Measurements from ENCODE around the gene KLRD1.
A peak's percentile ranks its signal among the peaks of the same experiment; 100 is the strongest.
"Not testable (repeated sequence)": the region's sequence is repeated elsewhere in the genome, so short reads cannot be mapped to it uniquely, and the experiment has no call there.

The KLRD1 gene

DNA sequence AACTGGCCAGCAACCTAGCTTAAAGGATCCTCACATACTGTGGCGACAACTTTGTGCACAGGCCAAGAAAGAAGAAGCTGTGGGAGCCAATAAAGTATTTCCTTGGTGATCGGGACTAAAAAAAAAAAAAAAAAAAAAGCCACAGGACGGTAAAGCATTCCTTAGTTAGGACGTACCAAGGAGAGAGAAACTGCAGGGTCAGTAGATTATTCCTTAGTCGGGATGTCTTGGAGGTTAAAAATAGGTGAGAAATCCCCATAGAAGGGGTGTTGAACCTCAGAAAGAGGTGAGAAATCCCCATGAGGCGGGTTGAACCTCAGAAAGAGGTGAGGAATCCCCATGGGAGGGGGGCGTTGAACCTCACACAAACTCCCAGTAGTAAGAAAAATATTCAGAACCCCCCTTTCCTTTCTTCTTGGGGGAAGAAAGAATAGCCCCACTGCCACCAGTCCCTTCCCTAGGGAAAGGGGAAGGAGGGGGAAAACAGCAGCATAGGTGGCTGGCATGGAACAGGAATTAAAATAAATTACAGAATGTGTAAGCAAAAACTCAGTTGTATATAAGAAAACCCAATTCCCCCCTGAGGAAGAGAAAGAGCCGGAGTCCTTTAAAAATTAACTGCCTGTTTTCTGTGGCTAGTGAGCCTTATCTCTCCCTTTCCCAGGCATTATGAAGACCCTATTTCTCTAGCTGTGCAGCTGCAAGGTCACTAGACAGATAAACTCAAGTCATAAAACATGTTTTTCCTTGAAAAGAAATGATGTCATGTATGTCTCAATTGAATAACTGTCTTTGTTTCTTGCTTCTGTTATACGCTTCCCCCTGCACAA is 55.4 kb downstream of the KLRD1 start:
- DNase-seq (ENCODE audit: low read depth): no peak
- no peaks in the 10 kb centered on the region for H3K27me3 ChIP-seq (replicated peaks; ENCODE audit: control insufficient read depth, insufficient read depth, low read length)
- H3K9ac ChIP-seq (ENCODE audit: low read length): peak overlapping the region; percentile 87
- H3K9me3 ChIP-seq (ENCODE audit: control insufficient read depth, low read length): peaks cover 6% of the 10 kb centered on the region
- H3K4me1 ChIP-seq (ENCODE audit: control insufficient read depth, insufficient read depth, low read length): peaks cover 33% of the 10 kb centered on the region
- no peaks in the 10 kb centered on the region for H3K36me3 ChIP-seq (ENCODE audit: control insufficient read depth, insufficient read depth, low read length, severe bottlenecking)
- H3K4me3 ChIP-seq (ENCODE audit: low read length): peak overlapping the region; percentile 88

DNA sequence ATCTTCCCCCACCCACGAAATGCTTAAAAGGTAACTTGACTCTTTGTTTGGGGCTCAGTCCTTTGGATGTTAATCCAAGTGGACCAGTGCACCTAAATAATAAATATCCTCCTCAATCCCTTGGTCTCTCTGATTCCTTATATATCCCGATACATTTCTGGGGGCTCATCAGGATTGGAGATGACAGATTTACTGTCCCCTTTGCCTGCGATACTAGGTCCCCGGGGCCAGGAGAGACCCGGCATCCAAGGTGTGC is 55.9 kb downstream of the KLRD1 start:
- DNase-seq (ENCODE audit: low read depth): no peak
- Histone ChIP-seq H3K9me3 (ENCODE audit: control insufficient read depth, low read length) (peaks cover 6% of the 10 kb centered on the region), H3K9ac (ENCODE audit: low read length) (peak overlapping the region; percentile 87), H3K36me3 (ENCODE audit: control insufficient read depth, insufficient read depth, low read length, severe bottlenecking) (no peaks in the 10 kb centered on the region), H3K4me3 (ENCODE audit: low read length) (peak overlapping the region; percentile 88), H3K4me1 (ENCODE audit: control insufficient read depth, insufficient read depth, low read length) (peaks cover 33% of the 10 kb centered on the region), H3K27me3 (replicated peaks; ENCODE audit: control insufficient read depth, insufficient read depth, low read length) (no peaks in the 10 kb centered on the region)

DNA sequence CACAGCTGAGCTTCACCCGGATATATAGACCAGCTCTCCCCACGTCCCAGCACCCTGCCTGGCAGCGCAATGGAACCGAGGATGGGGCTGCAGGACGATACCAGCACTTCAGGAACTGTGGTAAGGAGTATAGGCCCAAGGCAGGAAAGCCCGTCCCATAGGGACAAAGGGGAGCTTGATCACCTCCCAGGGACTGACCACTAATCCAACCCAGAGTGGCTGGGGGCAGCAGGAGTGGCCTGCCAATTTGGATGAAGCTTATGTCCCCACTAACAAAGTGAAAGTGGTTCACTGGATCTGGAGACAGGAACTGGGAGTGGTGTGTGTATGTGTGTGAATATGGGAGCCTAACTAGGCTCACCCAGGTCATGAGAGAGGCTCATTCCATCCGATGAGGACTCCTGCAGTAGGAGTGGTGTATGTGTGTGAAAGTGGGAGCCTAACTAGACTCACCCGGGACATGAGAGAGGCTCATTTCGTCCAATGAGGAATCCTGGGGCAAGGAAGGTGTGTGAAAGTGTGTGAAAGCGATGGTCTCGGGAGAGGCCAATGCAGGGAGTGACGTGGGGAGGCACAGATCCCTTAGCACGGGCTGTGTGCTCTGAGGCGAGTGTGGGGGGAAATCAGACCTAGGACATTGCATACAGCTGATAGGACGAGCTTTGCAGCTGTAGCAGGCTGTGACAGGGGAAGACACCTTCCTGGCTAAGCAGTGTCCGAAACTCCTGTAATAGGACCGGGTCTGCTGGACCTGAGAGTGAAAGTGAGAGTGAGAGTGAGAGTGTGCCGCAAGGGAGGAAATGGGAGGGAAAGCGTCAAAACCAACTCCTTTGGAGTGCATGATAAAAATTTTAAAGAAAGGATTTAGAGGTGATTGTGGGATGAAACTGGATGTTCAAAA is 56.5 kb downstream of the KLRD1 start:
- peaks cover 6% of the 10 kb centered on the region for H3K9me3 ChIP-seq (ENCODE audit: control insufficient read depth, low read length)
- H3K4me1 ChIP-seq (ENCODE audit: control insufficient read depth, insufficient read depth, low read length): peaks cover 33% of the 10 kb centered on the region
- H3K36me3 ChIP-seq (ENCODE audit: control insufficient read depth, insufficient read depth, low read length, severe bottlenecking): no peaks in the 10 kb centered on the region
- DNase-seq (ENCODE audit: low read depth): peak; percentile 61
- no peaks in the 10 kb centered on the region for H3K27me3 ChIP-seq (replicated peaks; ENCODE audit: control insufficient read depth, insufficient read depth, low read length)
- H3K9ac ChIP-seq (ENCODE audit: low read length): peak overlapping the region; percentile 87
- H3K4me3 ChIP-seq (ENCODE audit: low read length): peak overlapping the region; percentile 88

DNA sequence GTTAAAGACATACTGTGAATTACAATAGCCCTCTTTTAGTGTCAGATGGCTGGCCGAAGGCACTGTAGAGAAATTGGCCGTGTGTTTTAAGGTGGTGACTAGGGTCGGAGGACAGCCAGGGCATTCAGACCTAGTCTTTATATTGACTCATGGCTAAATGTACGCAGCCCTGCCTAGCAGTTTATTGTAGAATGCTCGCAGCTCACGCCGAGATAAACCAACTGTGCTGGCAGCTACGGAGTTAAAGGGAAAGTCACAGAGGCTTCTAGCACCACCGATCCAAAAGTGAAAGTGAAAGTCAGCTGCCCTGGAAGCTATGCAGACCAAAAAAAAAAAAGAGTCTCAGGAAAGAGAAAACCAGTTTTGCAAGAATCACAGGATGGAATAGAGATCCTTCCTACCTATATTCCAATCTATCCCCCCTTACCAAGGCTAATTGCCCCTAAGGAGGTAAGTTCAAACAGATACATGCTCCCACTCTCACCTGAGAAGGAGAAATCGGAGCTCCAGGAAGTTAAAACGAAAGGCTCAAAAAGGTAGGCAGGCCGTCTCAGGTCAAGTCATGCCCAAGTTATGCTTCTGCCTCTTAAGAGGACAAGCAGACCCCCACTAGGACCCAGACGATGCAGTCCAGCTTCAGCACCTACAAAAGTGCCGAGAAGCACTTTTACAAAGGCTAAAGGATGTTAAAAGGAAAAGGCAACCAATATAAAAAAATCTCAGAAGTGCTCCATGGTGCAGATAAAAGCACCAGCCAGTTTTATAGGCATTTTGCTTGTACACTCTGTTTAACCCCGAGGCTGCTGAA is 57.3 kb downstream of the KLRD1 start:
- no peaks in the 10 kb centered on the region for H3K36me3 ChIP-seq (ENCODE audit: control insufficient read depth, insufficient read depth, low read length, severe bottlenecking)
- H3K4me3 ChIP-seq (ENCODE audit: low read length): peak overlapping the region; percentile 88
- peak; percentile 90 for DNase-seq (ENCODE audit: low read depth)
- H3K4me1 ChIP-seq (ENCODE audit: control insufficient read depth, insufficient read depth, low read length): peaks cover 33% of the 10 kb centered on the region
- no peaks in the 10 kb centered on the region for H3K27me3 ChIP-seq (replicated peaks; ENCODE audit: control insufficient read depth, insufficient read depth, low read length)
- H3K9me3 ChIP-seq (ENCODE audit: control insufficient read depth, low read length): peaks cover 6% of the 10 kb centered on the region
- peak overlapping the region; percentile 87 for H3K9ac ChIP-seq (ENCODE audit: low read length)

DNA sequence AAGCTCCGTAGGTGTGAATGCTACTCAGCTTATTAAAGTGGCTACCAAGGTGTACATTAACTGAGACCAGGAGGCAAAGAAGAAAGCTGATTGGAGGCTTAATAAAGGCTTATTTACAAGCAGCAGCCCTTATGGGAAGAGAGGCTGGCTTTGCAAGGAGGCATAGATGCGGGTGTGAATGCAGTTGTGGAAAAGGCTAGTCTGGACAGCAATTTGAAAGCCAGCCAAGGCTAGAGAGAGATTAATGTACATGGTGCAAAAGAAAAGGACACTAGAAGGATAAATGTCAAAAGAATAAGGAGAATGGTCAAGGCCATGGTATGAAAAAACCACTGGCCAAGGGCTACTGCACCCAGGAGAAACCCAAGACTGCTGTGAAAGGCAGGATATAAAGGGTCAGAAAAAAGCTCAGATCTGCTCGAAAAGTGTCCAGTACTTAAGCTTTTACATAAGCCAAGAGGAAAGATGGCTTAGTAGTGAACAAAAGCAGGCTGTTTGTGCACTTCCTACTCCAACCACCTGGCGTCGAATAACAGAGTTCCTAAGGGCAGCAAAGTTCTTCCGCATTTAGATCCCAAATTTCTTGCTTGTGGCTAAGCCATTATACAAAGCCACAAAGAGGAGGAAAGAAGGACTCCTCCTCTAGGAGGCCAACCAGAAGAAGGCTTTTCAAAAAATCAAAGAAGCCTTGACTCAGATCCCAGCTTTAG is 58.2 kb downstream of the KLRD1 start:
- peaks cover 33% of the 10 kb centered on the region for H3K4me1 ChIP-seq (ENCODE audit: control insufficient read depth, insufficient read depth, low read length)
- H3K9me3 ChIP-seq (ENCODE audit: control insufficient read depth, low read length): peaks cover 6% of the 10 kb centered on the region
- H3K27me3 ChIP-seq (replicated peaks; ENCODE audit: control insufficient read depth, insufficient read depth, low read length): no peaks in the 10 kb centered on the region
- H3K4me3 ChIP-seq (ENCODE audit: low read length): peak overlapping the region; percentile 88
- peak overlapping the region; percentile 87 for H3K9ac ChIP-seq (ENCODE audit: low read length)
- H3K36me3 ChIP-seq (ENCODE audit: control insufficient read depth, insufficient read depth, low read length, severe bottlenecking): no peaks in the 10 kb centered on the region
- DNase-seq (ENCODE audit: low read depth): no peak

DNA sequence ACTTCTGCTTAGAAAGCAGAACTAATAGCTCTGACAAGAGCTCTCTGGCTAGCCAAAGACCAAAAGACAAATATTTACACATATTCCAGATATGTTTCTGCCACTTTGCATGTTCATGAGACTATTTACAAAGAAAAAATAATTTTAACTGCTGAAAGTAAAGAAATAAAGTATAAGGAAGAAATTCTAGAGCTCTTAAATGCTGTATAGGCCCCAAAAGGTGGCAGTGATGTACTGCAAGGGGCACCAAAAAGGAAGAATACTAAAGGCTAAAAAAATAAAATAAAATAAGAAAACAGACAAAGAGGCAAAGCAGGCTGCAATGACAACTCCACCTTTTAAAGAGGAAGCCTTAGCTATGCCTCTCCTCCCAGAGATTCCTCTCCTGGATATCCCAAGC is 59.2 kb downstream of the KLRD1 start:
- H3K9ac ChIP-seq (ENCODE audit: low read length): no peak overlapping the region
- peak; percentile 80 for DNase-seq (ENCODE audit: low read depth)
- no peaks in the 10 kb centered on the region for H3K36me3 ChIP-seq (ENCODE audit: control insufficient read depth, insufficient read depth, low read length, severe bottlenecking)
- no peak overlapping the region for H3K4me3 ChIP-seq (ENCODE audit: low read length)
- peaks cover 33% of the 10 kb centered on the region for H3K4me1 ChIP-seq (ENCODE audit: control insufficient read depth, insufficient read depth, low read length)
- H3K27me3 ChIP-seq (replicated peaks; ENCODE audit: control insufficient read depth, insufficient read depth, low read length): no peaks in the 10 kb centered on the region
- H3K9me3 ChIP-seq (ENCODE audit: control insufficient read depth, low read length): peaks cover 6% of the 10 kb centered on the region

DNA sequence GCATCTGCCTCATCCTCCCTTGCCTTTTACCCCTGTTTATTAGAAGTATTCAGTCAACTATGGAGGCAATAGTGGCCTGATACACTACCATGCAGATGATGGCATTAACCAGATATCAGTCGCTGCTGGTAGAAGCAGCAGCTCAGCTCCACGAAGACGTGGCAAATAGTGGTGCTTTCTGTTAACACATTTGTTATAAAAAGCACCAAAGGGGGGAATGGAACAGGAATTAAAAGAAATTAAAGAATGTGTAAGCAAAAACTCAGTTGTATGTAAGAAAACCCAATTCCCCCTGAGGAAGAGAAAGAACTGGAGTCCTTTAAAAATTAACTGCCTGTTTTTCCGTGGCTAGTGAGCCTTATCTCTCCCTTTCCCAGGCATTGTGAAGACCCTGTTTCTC is 60.0 kb downstream of the KLRD1 start:
- H3K9me3 ChIP-seq (ENCODE audit: control insufficient read depth, low read length); H3K4me3 ChIP-seq (ENCODE audit: low read length); H3K36me3 ChIP-seq (ENCODE audit: control insufficient read depth, insufficient read depth, low read length, severe bottlenecking); DNase-seq (ENCODE audit: low read depth); H3K9ac ChIP-seq (ENCODE audit: low read length); H3K27me3 ChIP-seq (replicated peaks; ENCODE audit: control insufficient read depth, insufficient read depth, low read length): not testable (repeated sequence)
- peaks cover 33% of the 10 kb centered on the region for H3K4me1 ChIP-seq (ENCODE audit: control insufficient read depth, insufficient read depth, low read length)

DNA sequence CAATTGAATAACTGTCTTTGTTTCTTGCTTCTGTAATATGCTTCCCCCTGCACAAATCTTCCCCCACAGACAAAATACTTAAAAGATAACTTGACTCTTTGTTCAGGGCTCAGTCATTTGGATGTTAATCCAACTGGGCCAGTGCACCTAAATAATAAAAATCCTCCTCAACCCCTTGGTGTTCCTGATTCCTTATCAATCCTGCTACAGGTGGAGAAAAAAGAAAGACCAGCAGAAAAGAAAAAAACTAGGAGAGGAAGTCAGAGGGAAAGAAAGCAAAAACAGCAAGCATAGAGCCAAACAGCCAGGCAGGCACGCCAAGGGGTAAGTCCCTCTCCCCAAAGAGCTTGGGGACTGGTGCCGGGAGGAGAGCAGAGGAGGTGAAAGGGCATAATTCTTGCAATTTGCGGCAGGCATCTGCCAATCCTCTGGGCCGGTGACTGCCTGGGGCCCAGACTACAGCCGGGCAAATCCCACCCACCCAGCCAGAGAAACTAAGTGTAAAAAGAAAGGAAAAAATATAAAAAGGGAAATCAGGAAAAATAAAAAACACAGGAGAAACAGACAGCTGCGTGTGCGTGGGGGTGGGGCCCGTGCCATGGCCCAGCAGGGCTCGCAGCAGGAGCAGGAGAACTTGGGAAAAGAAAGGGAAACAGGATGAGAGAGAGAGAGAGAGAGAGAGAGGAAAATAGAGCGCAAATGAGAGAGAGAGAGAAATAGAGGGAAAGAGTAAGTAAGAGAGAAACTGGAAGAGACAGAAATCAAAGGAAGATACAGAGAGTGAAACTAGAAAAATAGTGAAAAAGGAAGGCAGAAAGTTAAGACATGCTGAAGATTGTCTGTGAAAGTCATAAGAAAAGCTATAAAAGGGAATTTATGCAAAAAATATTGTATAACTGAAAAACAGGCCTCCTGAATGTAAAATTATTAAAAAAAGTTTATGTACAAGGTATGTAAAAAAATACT is 60.8 kb downstream of the KLRD1 start:
- peaks cover 6% of the 10 kb centered on the region for H3K9me3 ChIP-seq (ENCODE audit: control insufficient read depth, low read length)
- peak overlapping the region; percentile 40 for H3K4me3 ChIP-seq (ENCODE audit: low read length)
- no peaks in the 10 kb centered on the region for H3K36me3 ChIP-seq (ENCODE audit: control insufficient read depth, insufficient read depth, low read length, severe bottlenecking)
- H3K27me3 ChIP-seq (replicated peaks; ENCODE audit: control insufficient read depth, insufficient read depth, low read length): no peaks in the 10 kb centered on the region
- H3K9ac ChIP-seq (ENCODE audit: low read length): peak overlapping the region; percentile 34
- no peak for DNase-seq (ENCODE audit: low read depth)
- peaks cover 25% of the 10 kb centered on the region for H3K4me1 ChIP-seq (ENCODE audit: control insufficient read depth, insufficient read depth, low read length)

DNA sequence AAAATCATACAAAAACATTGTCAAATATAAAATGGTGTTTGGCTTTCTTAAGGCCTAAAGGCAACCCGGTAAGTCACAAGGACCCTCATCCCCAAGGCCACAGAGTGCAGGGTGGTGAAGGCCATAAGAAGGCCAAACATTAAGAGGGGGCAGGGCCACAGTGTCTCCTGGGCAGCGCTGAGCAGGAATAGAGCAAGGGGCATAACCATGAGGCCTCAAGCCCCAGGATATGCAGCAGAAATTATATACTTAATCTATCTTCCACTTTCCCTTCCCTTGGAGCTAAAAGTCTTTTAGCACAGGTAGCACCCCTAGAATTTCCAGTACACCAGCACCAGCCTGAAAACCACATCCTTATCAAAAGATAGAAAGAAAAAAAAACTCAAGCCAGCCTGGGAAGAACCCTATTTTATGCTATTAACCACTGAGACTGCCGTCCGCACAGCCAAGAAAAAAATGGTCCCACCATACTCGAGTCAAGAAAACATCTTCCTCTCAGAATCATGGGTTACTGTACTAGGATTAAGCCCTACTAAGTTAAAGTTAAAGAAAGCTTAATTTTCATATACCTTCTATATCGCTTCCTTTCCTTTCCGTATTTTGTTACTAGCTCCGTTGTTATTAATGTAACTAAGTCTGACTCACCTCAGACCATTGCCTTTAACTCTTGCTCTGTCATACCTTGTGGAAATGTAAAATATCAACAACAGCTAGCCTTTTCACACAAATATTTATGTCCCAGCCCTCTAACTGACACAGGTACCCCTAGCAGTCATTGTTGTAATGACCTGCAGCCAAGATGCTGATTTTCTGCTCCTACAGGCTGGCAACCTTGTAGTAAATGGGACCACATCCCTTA is 62.1 kb downstream of the KLRD1 start:
- Histone ChIP-seq H3K9me3 (ENCODE audit: control insufficient read depth, low read length) (peaks cover 6% of the 10 kb centered on the region), H3K4me1 (ENCODE audit: control insufficient read depth, insufficient read depth, low read length) (peaks cover 14% of the 10 kb centered on the region), H3K4me3 (ENCODE audit: low read length) (no peak overlapping the region), H3K9ac (ENCODE audit: low read length) (no peak overlapping the region), H3K36me3 (ENCODE audit: control insufficient read depth, insufficient read depth, low read length, severe bottlenecking) (no peaks in the 10 kb centered on the region), H3K27me3 (replicated peaks; ENCODE audit: control insufficient read depth, insufficient read depth, low read length) (no peaks in the 10 kb centered on the region)
- DNase-seq (ENCODE audit: low read depth): no peak
